IMR-90 (cell line): ENCODE results near the gene ANO4. TPM values are rescaled to one million over a fixed set of nuclear protein-coding genes. Genes with fewer than 3 reads are reported as not detected.

Experiments
- ATAC-seq: fragments of 200-7000 bp; cut with Tn5 transposase; 2 replicates; pipeline ENCODE4 v1.9.1; 2020; ENCODE audit warnings: low read depth, mild to moderate bottlenecking, moderate library complexity
- BruUV-seq: library from RNA; stranded (reverse); fragments of 400-500 nt; replicated peaks from 2 replicates; lab custom pipeline; 2021; lab: Mats Ljungman, UMichigan
- CTCF ChIA-PET: fragments of 300-600 bp; formaldehyde crosslinking; extraction: SDS; loops from one replicate; lab custom pipeline; 2021; ENCODE audit warnings: antibody characterized with exemption; lab: Yijun Ruan, JAX
- POLR2A ChIA-PET: fragments of 300-600 bp; sonication (Branson Sonifier 250); formaldehyde crosslinking; loops from one replicate; lab custom pipeline; 2022; ENCODE audit warnings: antibody characterized with exemption; ENCODE audit not compliant: unreplicated experiment; lab: Charles Lee
- DNase-seq: peaks from one replicate; pipeline ENCODE4 v3.0.0; 2013
- H2AFZ ChIP-seq: replicated peaks from 2 replicates; pipeline ENCODE3; 2013; ENCODE audit warnings: low read length, mild to moderate bottlenecking; ENCODE audit not compliant: poor library complexity
- H2AK5ac ChIP-seq: 2 replicates; pipeline ENCODE4 v1.6.1; 2013; ENCODE audit warnings: low read depth, low read length, inconsistent platforms
- H2AK9ac ChIP-seq: replicated peaks from 2 replicates; pipeline ENCODE3; 2013; ENCODE audit warnings: mild to moderate bottlenecking, low read depth, low read length, moderate library complexity; ENCODE audit not compliant: poor library complexity
- H2BK120ac ChIP-seq: 2 replicates; pipeline ENCODE4 v1.6.1; 2013; ENCODE audit warnings: low read depth, low read length, inconsistent platforms
- H2BK15ac ChIP-seq: 3 replicates; pipeline ENCODE4 v1.6.1; 2013; ENCODE audit warnings: low read depth, low read length, inconsistent platforms
- H2BK20ac ChIP-seq: 2 replicates; pipeline ENCODE4 v1.6.1; 2013; ENCODE audit warnings: low read depth, mild to moderate bottlenecking, inconsistent platforms, low read length, moderate library complexity
- H2BK5ac ChIP-seq: 2 replicates; pipeline ENCODE4 v1.6.1; 2013; ENCODE audit warnings: mild to moderate bottlenecking, low read depth, low read length, inconsistent platforms; ENCODE audit not compliant: poor library complexity, severe bottlenecking
- H3K14ac ChIP-seq: replicated peaks from 2 replicates; pipeline ENCODE4 v1.6.1; 2013; ENCODE audit warnings: low read depth, low read length, inconsistent platforms
- H3K18ac ChIP-seq: 2 replicates; pipeline ENCODE4 v1.6.1; 2013; ENCODE audit warnings: low read depth, low read length, control low read depth
- H3K23ac ChIP-seq: 2 replicates; pipeline ENCODE4 v1.6.1; 2013; ENCODE audit warnings: low read depth, low read length, inconsistent platforms
- H3K27ac ChIP-seq: 2 replicates; pipeline ENCODE4 v1.5.1; 2013; ENCODE audit warnings: mild to moderate bottlenecking, control low read depth, low read length; ENCODE audit not compliant: insufficient read depth
- H3K27me3 ChIP-seq: 2 replicates; pipeline ENCODE4 v1.6.1; 2013; ENCODE audit warnings: low read length; ENCODE audit not compliant: control insufficient read depth, insufficient read depth
- H3K36me3 ChIP-seq: 2 replicates; pipeline ENCODE4 v1.6.1; 2013; ENCODE audit warnings: low read length, mixed read lengths; ENCODE audit not compliant: control insufficient read depth, insufficient read depth
- H3K4ac ChIP-seq: 2 replicates; pipeline ENCODE4 v1.6.1; 2013; ENCODE audit warnings: low read depth, low read length, inconsistent platforms
- H3K4me1 ChIP-seq: 2 replicates; pipeline ENCODE4 v1.6.1; 2013; ENCODE audit warnings: low read length, mixed read lengths; ENCODE audit not compliant: control insufficient read depth, insufficient read depth
- H3K4me2 ChIP-seq: 2 replicates; pipeline ENCODE4 v1.6.1; 2013; ENCODE audit warnings: low read depth, mild to moderate bottlenecking, control low read depth, low read length, moderate library complexity
- H3K4me3 ChIP-seq: 2 replicates; pipeline ENCODE4 v1.5.1; 2013; ENCODE audit warnings: low read depth, mild to moderate bottlenecking, control low read depth, low read length, moderate library complexity; ENCODE audit not compliant: insufficient read depth
- H3K56ac ChIP-seq: 2 replicates; pipeline ENCODE4 v1.6.1; 2013; ENCODE audit warnings: low read length, inconsistent platforms; ENCODE audit not compliant: insufficient read depth; ENCODE audit errors: extremely low read depth
- H3K79me1 ChIP-seq, 2 experiments: 2 replicates each; pipeline ENCODE4 v1.6.1; 2013; ENCODE audit warnings: low read length in 2 of 2, inconsistent platforms in 1 of 2, low read depth in 1 of 2
- H3K9ac ChIP-seq: 2 replicates; pipeline ENCODE4 v1.6.1; 2013; ENCODE audit warnings: low read depth, low read length, control low read depth
- H3K9me1 ChIP-seq: 2 replicates; pipeline ENCODE4 v1.6.1; 2013; ENCODE audit warnings: low read length, inconsistent platforms; ENCODE audit not compliant: insufficient read depth
- H3K9me3 ChIP-seq: 2 replicates; pipeline ENCODE4 v1.6.1; 2013; ENCODE audit warnings: low read length; ENCODE audit not compliant: control insufficient read depth, insufficient read depth
- H4K20me1 ChIP-seq: 2 replicates; pipeline ENCODE4 v1.6.1; 2013; ENCODE audit warnings: low read length, inconsistent platforms; ENCODE audit not compliant: insufficient read depth
- H4K5ac ChIP-seq: 2 replicates; pipeline ENCODE4 v1.6.1; 2013; ENCODE audit warnings: mild to moderate bottlenecking, low read depth, low read length, control low read depth
- H4K8ac ChIP-seq, 2 experiments: 2 replicates each; pipeline ENCODE4 v1.6.1; 2013; ENCODE audit warnings: low read depth in 2 of 2, low read length in 2 of 2, control low read depth in 1 of 2, inconsistent platforms in 1 of 2
- H4K91ac ChIP-seq: 2 replicates; pipeline ENCODE4 v1.6.1; 2013; ENCODE audit warnings: low read depth, low read length, inconsistent platforms; ENCODE audit not compliant: insufficient read depth
- BHLHE40 ChIP-seq: fragments of 150-350 bp; IDR thresholded peaks from 2 replicates; pipeline ENCODE4 v1.6.1; 2016; ENCODE audit warnings: mild to moderate bottlenecking, low read depth, low read length
- CEBPB ChIP-seq: IDR thresholded peaks from 2 replicates; pipeline ENCODE4 v1.6.1; 2012; ENCODE audit warnings: low read depth, low read length, improper control_type of control experiment
- FOS ChIP-seq: fragments of 150-350 bp; IDR thresholded peaks from 2 replicates; pipeline ENCODE4 v1.6.1; 2016; ENCODE audit warnings: low read depth, low read length
- MAFK ChIP-seq: IDR thresholded peaks from 2 replicates; pipeline ENCODE4 v1.6.1; 2012; ENCODE audit warnings: low read depth, low read length, improper control_type of control experiment
- MAZ ChIP-seq: IDR thresholded peaks from 2 replicates; pipeline ENCODE4 v1.6.1; 2012; ENCODE audit warnings: low read depth, mild to moderate bottlenecking, low read length, improper control_type of control experiment, moderate library complexity, borderline replicate concordance
- MXI1 ChIP-seq: IDR thresholded peaks from 2 replicates; pipeline ENCODE4 v1.6.1; 2012; ENCODE audit warnings: low read depth, mild to moderate bottlenecking, low read length, moderate library complexity, borderline replicate concordance
- NFE2L2 ChIP-seq: fragments of 150-350 bp; IDR thresholded peaks from 2 replicates; pipeline ENCODE4 v1.6.1; 2016; ENCODE audit warnings: low read depth, mild to moderate bottlenecking, low read length
- POLR2A ChIP-seq: IDR thresholded peaks from 2 replicates; pipeline ENCODE4 v1.6.1; 2012; ENCODE audit warnings: mild to moderate bottlenecking, low read depth, low read length
- RAD21 ChIP-seq: IDR thresholded peaks from 2 replicates; pipeline ENCODE4 v1.6.1; 2012; ENCODE audit warnings: low read length, improper control_type of control experiment
- RCOR1 ChIP-seq: IDR thresholded peaks from 2 replicates; pipeline ENCODE4 v1.6.1; 2012; ENCODE audit warnings: mild to moderate bottlenecking, low read length, improper control_type of control experiment; ENCODE audit not compliant: insufficient replicate concordance
- RFX5 ChIP-seq: IDR thresholded peaks from 2 replicates; pipeline ENCODE4 v1.8.0; 2012; ENCODE audit warnings: low read depth, mild to moderate bottlenecking, low read length, moderate library complexity
- SMC3 ChIP-seq: fragments of 150-350 bp; IDR thresholded peaks from 2 replicates; pipeline ENCODE4 v1.6.1; 2016; ENCODE audit warnings: low read depth, mild to moderate bottlenecking, antibody characterized with exemption, low read length, moderate library complexity
- WGBS, 2 experiments: methylation state at CpG; one replicate each; pipeline versions ENCODE4 v1.1.5 to v1.1.7; 2013; ENCODE audit warnings: missing lambda C conversion rate in 2 of 2; ENCODE audit not compliant: insufficient read length in 1 of 2; ENCODE audit errors: extremely low coverage in 2 of 2; 5-methylcytosine and 5-hydroxymethylcytosine counted together
- dilution Hi-C: fragments of 300-500 bp; cut with HindIII; formaldehyde crosslinking; loops from one replicate; pipeline ENCODE4 v1.14.3; 2018; ENCODE audit warnings: low sequenced_read_pairs; ENCODE audit not compliant: unreplicated experiment
- in situ Hi-C: fragments of 300-500 bp; cut with MboI; formaldehyde crosslinking; loops from 3 replicates; pipeline ENCODE4 v1.14.3; 2019; ENCODE audit warnings: low sequenced_read_pairs, inconsistent platforms, mixed read lengths
- intact Hi-C: fragments of 100-400 bp; cut with micrococcal nuclease; formaldehyde crosslinking; loops from 2 replicates; pipeline ENCODE4 v1.10.0; 2022
- polyA plus RNA-seq, 3 experiments: library from polyadenylated mRNA; depleted of rRNA; stranded (reverse); fragments of >200 nt; gene quantifications; 2 replicates each; pipeline ENCODE4 v1.2.3, GENCODE V29; 2012; ENCODE audit warnings: low replicate concordance in 1 of 3
- total RNA-seq: library from RNA; depleted of rRNA; stranded (reverse); fragments of >200 nt; gene quantifications from 2 replicates; pipeline ENCODE4 v1.2.3, GENCODE V29; 2012
- TF ChIP-seq, protein P1 (sequence below): fragments of 150-350 bp; IDR thresholded peaks from 2 replicates; pipeline ENCODE4 v1.6.1; 2017; ENCODE audit warnings: mild to moderate bottlenecking, antibody characterized with exemption, low read length, low read depth
- TF ChIP-seq, protein P2 (sequence below): fragments of 150-350 bp; IDR thresholded peaks from 2 replicates; pipeline ENCODE4 v1.6.1; 2016; ENCODE audit warnings: low read depth, mild to moderate bottlenecking, low read length, moderate library complexity, borderline replicate concordance
- TF ChIP-seq, protein P3 (sequence below): conservative IDR thresholded peaks from 2 replicates; pipeline ENCODE4 v1.5.1; 2012; ENCODE audit warnings: mild to moderate bottlenecking, low read depth, low read length, improper control_type of control experiment

The ANO4 gene
- total and polyA plus RNA-seq, 2 of the 4 experiments (the other 2 are of a cell fraction): 4.7 to 10.2 TPM

DNA sequence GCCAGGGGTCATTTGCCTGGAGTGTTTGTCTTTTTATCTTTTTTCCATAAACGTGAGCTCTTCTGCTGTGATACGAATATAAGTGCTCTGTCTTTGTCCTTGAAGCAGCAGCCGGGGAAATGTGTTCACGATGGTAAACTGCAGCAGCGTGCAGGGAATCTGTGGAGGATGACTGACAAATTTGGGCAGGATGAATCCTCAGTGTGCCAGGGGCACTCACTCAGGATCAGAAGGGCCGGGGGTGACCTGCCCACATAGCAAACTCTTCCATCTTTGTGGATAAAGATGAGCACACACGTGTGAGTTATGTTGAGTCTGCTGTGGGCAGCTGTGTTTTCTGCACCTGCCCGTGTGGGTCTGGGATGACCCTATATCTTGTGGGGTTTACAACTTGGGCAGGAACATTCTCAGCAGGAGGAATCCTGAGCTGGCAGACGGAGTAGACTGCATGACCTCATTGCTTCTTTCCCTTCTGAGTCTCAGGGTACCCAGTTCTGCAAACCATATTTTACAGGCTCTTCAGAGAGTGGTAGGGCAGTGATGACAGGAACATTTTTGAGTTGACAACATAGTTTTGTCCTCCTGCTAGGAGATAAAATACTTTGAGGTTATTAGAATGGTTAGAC lies 711 bp downstream of the ANO4 start:
- H2AK5ac ChIP-seq: peak overlapping the region; percentile 57; the same call in 1 of the 2 replicates
- peak overlapping the region; percentile 59 for H3K14ac ChIP-seq
- peak overlapping the region; percentile 49 for H3K4me3 ChIP-seq
- in situ Hi-C loops (no loop called here), dilution Hi-C loops (no loop called here), intact Hi-C loops (loop anchor here (2.0 to 5.0 kb wide), 2 partner anchors 117 to 192 kb away; no protein-coding TSS in a partner anchor)
- POLR2A ChIA-PET: interaction anchor here (0.6 kb wide), 1 partner anchor 1218 kb away, joined by 3 read pairs; no protein-coding TSS in a partner anchor
- peak overlapping the region; percentile 94 for H3K56ac ChIP-seq
- WGBS, 2 experiments: 33% methylated on average over 1 of the region's 9 CpGs; no CpG with 5 or more reads in 1 of the 2 experiments
- H2BK5ac ChIP-seq: peak overlapping the region; percentile 82
- no peaks in the 10 kb centered on the region for H3K9me3 ChIP-seq
- CTCF ChIA-PET: no interaction called here
- DNase-seq (no peak), ATAC-seq (peak; percentile 7)
- H3K9me1 ChIP-seq: peaks cover 5% of the 10 kb centered on the region; the same call in 1 of the 2 replicates
- H4K20me1 ChIP-seq: no peaks in the 10 kb centered on the region
- H3K79me1 ChIP-seq: peaks cover 0 to 5% of the 10 kb centered on the region in 2 experiments; a peak in 1 of 4 replicates
- H3K4me1 ChIP-seq: peaks cover 15% of the 10 kb centered on the region
- peak overlapping the region; percentile 79 for H2BK120ac ChIP-seq
- H4K5ac ChIP-seq: peak overlapping the region; percentile 47
- H3K18ac ChIP-seq: peak overlapping the region; percentile 92
- H3K9ac ChIP-seq: peak overlapping the region; percentile 93
- no TSS peak for BruUV-seq
- peak overlapping the region; percentile 1 for H2AK9ac ChIP-seq
- H3K4me2 ChIP-seq: peak overlapping the region; percentile 90
- no peaks in the 10 kb centered on the region for H3K27me3 ChIP-seq
- H4K8ac ChIP-seq: peak overlapping the region; percentile 75 to 86
- peaks cover 2% of the 10 kb centered on the region; the same call in 1 of the 2 replicates for H3K36me3 ChIP-seq
- peak overlapping the region; percentile 61 for H3K4ac ChIP-seq
- H3K23ac ChIP-seq: peak overlapping the region; percentile 90
- H2AFZ ChIP-seq: peak overlapping the region; percentile 83
- H4K91ac ChIP-seq: peak overlapping the region; percentile 61
- H2BK20ac ChIP-seq: peak overlapping the region; percentile 60
- peak overlapping the region; percentile 95 for H3K27ac ChIP-seq
- H2BK15ac ChIP-seq: peak overlapping the region; percentile 84; the same call in 1 of the 3 replicates
- TF ChIP-seq RAD21 (no peak), CEBPB (no peak), FOS (no peak), RFX5 (no peak), POLR2A (no peak), NFE2L2 (no peak), MAZ (no peak), BHLHE40 (no peak), MXI1 (no peak), MAFK (no peak), SMC3 (no peak), RCOR1 (no peak)
- TF ChIP-seq, protein P1, sequence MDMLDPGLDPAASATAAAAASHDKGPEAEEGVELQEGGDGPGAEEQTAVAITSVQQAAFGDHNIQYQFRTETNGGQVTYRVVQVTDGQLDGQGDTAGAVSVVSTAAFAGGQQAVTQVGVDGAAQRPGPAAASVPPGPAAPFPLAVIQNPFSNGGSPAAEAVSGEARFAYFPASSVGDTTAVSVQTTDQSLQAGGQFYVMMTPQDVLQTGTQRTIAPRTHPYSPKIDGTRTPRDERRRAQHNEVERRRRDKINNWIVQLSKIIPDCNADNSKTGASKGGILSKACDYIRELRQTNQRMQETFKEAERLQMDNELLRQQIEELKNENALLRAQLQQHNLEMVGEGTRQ: no peak
- TF ChIP-seq, protein P2, sequence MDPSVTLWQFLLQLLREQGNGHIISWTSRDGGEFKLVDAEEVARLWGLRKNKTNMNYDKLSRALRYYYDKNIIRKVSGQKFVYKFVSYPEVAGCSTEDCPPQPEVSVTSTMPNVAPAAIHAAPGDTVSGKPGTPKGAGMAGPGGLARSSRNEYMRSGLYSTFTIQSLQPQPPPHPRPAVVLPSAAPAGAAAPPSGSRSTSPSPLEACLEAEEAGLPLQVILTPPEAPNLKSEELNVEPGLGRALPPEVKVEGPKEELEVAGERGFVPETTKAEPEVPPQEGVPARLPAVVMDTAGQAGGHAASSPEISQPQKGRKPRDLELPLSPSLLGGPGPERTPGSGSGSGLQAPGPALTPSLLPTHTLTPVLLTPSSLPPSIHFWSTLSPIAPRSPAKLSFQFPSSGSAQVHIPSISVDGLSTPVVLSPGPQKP: no peak
- TF ChIP-seq, protein P3, sequence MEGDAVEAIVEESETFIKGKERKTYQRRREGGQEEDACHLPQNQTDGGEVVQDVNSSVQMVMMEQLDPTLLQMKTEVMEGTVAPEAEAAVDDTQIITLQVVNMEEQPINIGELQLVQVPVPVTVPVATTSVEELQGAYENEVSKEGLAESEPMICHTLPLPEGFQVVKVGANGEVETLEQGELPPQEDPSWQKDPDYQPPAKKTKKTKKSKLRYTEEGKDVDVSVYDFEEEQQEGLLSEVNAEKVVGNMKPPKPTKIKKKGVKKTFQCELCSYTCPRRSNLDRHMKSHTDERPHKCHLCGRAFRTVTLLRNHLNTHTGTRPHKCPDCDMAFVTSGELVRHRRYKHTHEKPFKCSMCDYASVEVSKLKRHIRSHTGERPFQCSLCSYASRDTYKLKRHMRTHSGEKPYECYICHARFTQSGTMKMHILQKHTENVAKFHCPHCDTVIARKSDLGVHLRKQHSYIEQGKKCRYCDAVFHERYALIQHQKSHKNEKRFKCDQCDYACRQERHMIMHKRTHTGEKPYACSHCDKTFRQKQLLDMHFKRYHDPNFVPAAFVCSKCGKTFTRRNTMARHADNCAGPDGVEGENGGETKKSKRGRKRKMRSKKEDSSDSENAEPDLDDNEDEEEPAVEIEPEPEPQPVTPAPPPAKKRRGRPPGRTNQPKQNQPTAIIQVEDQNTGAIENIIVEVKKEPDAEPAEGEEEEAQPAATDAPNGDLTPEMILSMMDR: no peak
